GM23248 (cell line): ENCODE results near the gene ZNF585A.
"Not testable (repeated sequence)": the region's sequence is repeated elsewhere in the genome, so short reads cannot be mapped to it uniquely, and the experiment has no call there.

ENCODE experiments used
- EZH2 ChIP-seq: fragments of 200-600 bp; sonication (generic); IDR thresholded peaks from 2 replicates; pipeline ENCODE4 v1.6.1; 2018; ENCODE audit warnings: antibody characterized with exemption, mild to moderate bottlenecking; ENCODE audit not compliant: insufficient read depth, poor library complexity, severe bottlenecking
- EZH2phosphoT487 ChIP-seq: fragments of 200-600 bp; sonication (generic); IDR thresholded peaks from 2 replicates; pipeline ENCODE4 v1.6.1; 2018; ENCODE audit warnings: antibody characterized with exemption, moderate library complexity, mild to moderate bottlenecking, low read depth; ENCODE audit not compliant: insufficient read depth

GRCh38 chr19:37186071-37186470, 13.6 kb upstream of the ZNF585A start:
- not testable (repeated sequence) for TF ChIP-seq EZH2phosphoT487, EZH2
